Retina (tissue), 1 donor: ENCODE data around the gene DENND4A.
"Not testable (repeated sequence)": the region's sequence is repeated elsewhere in the genome, so short reads cannot be mapped to it uniquely, and the experiment has no call there.

Experiments used
- DNase-seq: peaks from one replicate; pipeline ENCODE4 v3.0.0-alpha.2; 2016

Gene DENND4A

GRCh38 chr15:65818927-65819562, 27.0 kb upstream of the DENND4A start:
- no peak for DNase-seq

- DNase-seq: no peak
Observed at GRCh38 chr15:65816441-65816840, 24.3 kb upstream of the DENND4A start.

- DNase-seq: not testable (repeated sequence)
Observed at GRCh38 chr15:65816008-65816407, 23.9 kb upstream of the DENND4A start.

- DNase-seq: not testable (repeated sequence)
Observed at GRCh38 chr15:65814271-65814670, 22.2 kb upstream of the DENND4A start.

GRCh38 chr15:65812916-65813315, 20.8 kb upstream of the DENND4A start:
- no peak for DNase-seq

- DNase-seq: no peak
Observed at GRCh38 chr15:65812467-65812866, 20.4 kb upstream of the DENND4A start.

- DNase-seq: no peak
Observed at GRCh38 chr15:65811835-65812234, 19.7 kb upstream of the DENND4A start.

- DNase-seq: not testable (repeated sequence)
Observed at GRCh38 chr15:65811011-65811733, 19.1 kb upstream of the DENND4A start.

- DNase-seq: no peak
Observed at GRCh38 chr15:65806397-65806796, 14.3 kb upstream of the DENND4A start.

- DNase-seq: no peak
Observed at GRCh38 chr15:65805019-65805745, 13.1 kb upstream of the DENND4A start.

- no peak for DNase-seq
Observed at GRCh38 chr15:65804252-65804931, 12.3 kb upstream of the DENND4A start.

- DNase-seq: peak; percentile 40
Observed at GRCh38 chr15:65801229-65801805, 9.2 kb upstream of the DENND4A start.

GRCh38 chr15:65796610-65797078, 4.6 kb upstream of the DENND4A start:
- no peak for DNase-seq

- DNase-seq: no peak
Observed at GRCh38 chr15:65795663-65796216, 3.6 kb upstream of the DENND4A start.

- DNase-seq: no peak
Observed at GRCh38 chr15:65793818-65794104, 1.7 kb upstream of the DENND4A start.

- no peak for DNase-seq
Observed at GRCh38 chr15:65792988-65793817, 1.1 kb upstream of the DENND4A start.

GRCh38 chr15:65791335-65792137, 557 bp downstream of the DENND4A start:
- DNase-seq: peak; percentile 78

GRCh38 chr15:65790694-65791334, 1.3 kb downstream of the DENND4A start:
- DNase-seq: no peak

GRCh38 chr15:65789759-65790425, 2.2 kb downstream of the DENND4A start:
- DNase-seq: peak; percentile 44

GRCh38 chr15:65789105-65789504, 3.0 kb downstream of the DENND4A start:
- DNase-seq: no peak
